Panc1 (cell line): Measurements from ENCODE around the gene CA10. TPM values are rescaled to one million over a fixed set of nuclear protein-coding genes. Genes with fewer than 3 reads are reported as not detected.

Experiments used
- ATAC-seq: fragments of 200-7000 bp; cut with Tn5 transposase; 2 replicates; pipeline ENCODE4 v1.9.1; 2020; ENCODE audit warnings: mild to moderate bottlenecking, moderate library complexity
- BruUV-seq: library from RNA; stranded (reverse); fragments of 400-500 nt; replicated peaks from 2 replicates; lab custom pipeline; 2021; lab: Mats Ljungman, UMichigan
- CTCF ChIA-PET: fragments of 300-600 bp; sonication (Branson Sonifier 250); formaldehyde crosslinking; loops from one replicate; lab custom pipeline; 2022; ENCODE audit warnings: antibody characterized with exemption; lab: Charles Lee
- POLR2A ChIA-PET: fragments of 300-600 bp; sonication (Branson Sonifier 250); formaldehyde crosslinking; loops from one replicate; lab custom pipeline; 2022; ENCODE audit warnings: antibody characterized with exemption; lab: Charles Lee
- DNase-seq: peaks from one replicate; pipeline ENCODE4 v3.0.0-alpha.2; 2010; ENCODE audit warnings: low read depth, low spot score
- H3K27ac ChIP-seq: 2 replicates; pipeline ENCODE4 v1.5.1; 2011; ENCODE audit warnings: mild to moderate bottlenecking, low read length, inconsistent platforms
- H3K27me3 ChIP-seq: fragments of 200-500 bp; sonication (Bioruptor generic); 2 replicates; pipeline ENCODE4 v1.6.0; 2014; ENCODE audit warnings: low read length, inconsistent platforms; ENCODE audit not compliant: control insufficient read depth, insufficient read depth
- H3K36me3 ChIP-seq: fragments of 200-500 bp; sonication (Bioruptor generic); 2 replicates; pipeline ENCODE4 v1.5.1; 2014; ENCODE audit warnings: inconsistent platforms, mild to moderate bottlenecking, low read length, moderate library complexity; ENCODE audit not compliant: control insufficient read depth, insufficient read depth
- H3K4me1 ChIP-seq: 2 replicates; pipeline ENCODE4 v1.5.1; 2011; ENCODE audit warnings: inconsistent platforms, mild to moderate bottlenecking, low read length, moderate library complexity; ENCODE audit not compliant: control insufficient read depth, insufficient read depth
- H3K4me3 ChIP-seq, 2 experiments: 2 replicates each; pipeline ENCODE4 v1.5.1; 2011 to 2012; ENCODE audit warnings: low read depth in 2 of 2, low read length in 2 of 2, mild to moderate bottlenecking in 2 of 2, inconsistent platforms in 1 of 2, moderate library complexity in 1 of 2
- H3K9me3 ChIP-seq: fragments of 200-500 bp; sonication (Bioruptor generic); 2 replicates; pipeline ENCODE4 v1.5.1; 2014; ENCODE audit warnings: low read depth, mild to moderate bottlenecking, inconsistent platforms, low read length, moderate library complexity; ENCODE audit not compliant: control insufficient read depth, insufficient read depth
- POLR2AphosphoS5 ChIP-seq: IDR thresholded peaks from 2 replicates; pipeline ENCODE4 v1.6.1; 2012; ENCODE audit warnings: mild to moderate bottlenecking, low read depth, low read length, moderate library complexity
- SIN3A ChIP-seq: IDR thresholded peaks from 2 replicates; pipeline ENCODE4 v1.6.1; 2012; ENCODE audit warnings: low read depth, mild to moderate bottlenecking, low read length, moderate library complexity, borderline replicate concordance; ENCODE audit not compliant: insufficient read depth
- TCF7L2 ChIP-seq: IDR thresholded peaks from 2 replicates; pipeline ENCODE4 v1.6.1; 2011; ENCODE audit warnings: mild to moderate bottlenecking, low read depth, low read length, inconsistent platforms
- in situ Hi-C: cut with HindIII; loops from 2 replicates; pipeline ENCODE4 v1.10.0; 2016; ENCODE audit warnings: low sequenced_read_pairs, low pct_unique_long_range_greater_than_20kb
- intact Hi-C: fragments of 100-400 bp; cut with micrococcal nuclease; formaldehyde crosslinking; loops from one replicate; pipeline ENCODE4 v1.10.0; 2022; ENCODE audit not compliant: unreplicated experiment
- total RNA-seq: library from RNA; stranded (reverse); gene quantifications from one replicate; pipeline ENCODE4 v1.2.1, GENCODE V29; 2021; ENCODE audit not compliant: unreplicated experiment
- TF ChIP-seq, protein P1 (sequence below): fragments of 450-650 bp; IDR thresholded peaks from 2 replicates; pipeline ENCODE4 v1.5.1; 2017; ENCODE audit warnings: mild to moderate bottlenecking
- TF ChIP-seq, protein P2 (sequence below), 2 experiments: IDR thresholded peaks; 2 replicates each; pipeline ENCODE4 v1.6.1; 2011 to 2012; ENCODE audit warnings: low read depth in 2 of 2, control low read depth in 1 of 2, low read length in 1 of 2, mild to moderate bottlenecking in 1 of 2, moderate library complexity in 1 of 2; ENCODE audit not compliant: insufficient read depth in 1 of 2

The CA10 gene
- total RNA-seq, 1 experiment from 2014 or later: not detected

- intact Hi-C loops: no loop called here
- Histone ChIP-seq H3K4me3 (no peak overlapping the region), H3K36me3 (no peaks in the 10 kb centered on the region), H3K27ac (no peak overlapping the region), H3K27me3 (no peaks in the 10 kb centered on the region; the same call in 1 of the 2 replicates), H3K9me3 (no peaks in the 10 kb centered on the region), H3K4me1 (no peaks in the 10 kb centered on the region)
- in situ Hi-C loops: no loop called here
- ATAC-seq (no peak), DNase-seq (no peak)
- POLR2A ChIA-PET: no interaction called here
- TF ChIP-seq, protein P1, sequence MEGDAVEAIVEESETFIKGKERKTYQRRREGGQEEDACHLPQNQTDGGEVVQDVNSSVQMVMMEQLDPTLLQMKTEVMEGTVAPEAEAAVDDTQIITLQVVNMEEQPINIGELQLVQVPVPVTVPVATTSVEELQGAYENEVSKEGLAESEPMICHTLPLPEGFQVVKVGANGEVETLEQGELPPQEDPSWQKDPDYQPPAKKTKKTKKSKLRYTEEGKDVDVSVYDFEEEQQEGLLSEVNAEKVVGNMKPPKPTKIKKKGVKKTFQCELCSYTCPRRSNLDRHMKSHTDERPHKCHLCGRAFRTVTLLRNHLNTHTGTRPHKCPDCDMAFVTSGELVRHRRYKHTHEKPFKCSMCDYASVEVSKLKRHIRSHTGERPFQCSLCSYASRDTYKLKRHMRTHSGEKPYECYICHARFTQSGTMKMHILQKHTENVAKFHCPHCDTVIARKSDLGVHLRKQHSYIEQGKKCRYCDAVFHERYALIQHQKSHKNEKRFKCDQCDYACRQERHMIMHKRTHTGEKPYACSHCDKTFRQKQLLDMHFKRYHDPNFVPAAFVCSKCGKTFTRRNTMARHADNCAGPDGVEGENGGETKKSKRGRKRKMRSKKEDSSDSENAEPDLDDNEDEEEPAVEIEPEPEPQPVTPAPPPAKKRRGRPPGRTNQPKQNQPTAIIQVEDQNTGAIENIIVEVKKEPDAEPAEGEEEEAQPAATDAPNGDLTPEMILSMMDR: no peak
- no peak for TF ChIP-seq TCF7L2
- TF ChIP-seq, protein P2, sequence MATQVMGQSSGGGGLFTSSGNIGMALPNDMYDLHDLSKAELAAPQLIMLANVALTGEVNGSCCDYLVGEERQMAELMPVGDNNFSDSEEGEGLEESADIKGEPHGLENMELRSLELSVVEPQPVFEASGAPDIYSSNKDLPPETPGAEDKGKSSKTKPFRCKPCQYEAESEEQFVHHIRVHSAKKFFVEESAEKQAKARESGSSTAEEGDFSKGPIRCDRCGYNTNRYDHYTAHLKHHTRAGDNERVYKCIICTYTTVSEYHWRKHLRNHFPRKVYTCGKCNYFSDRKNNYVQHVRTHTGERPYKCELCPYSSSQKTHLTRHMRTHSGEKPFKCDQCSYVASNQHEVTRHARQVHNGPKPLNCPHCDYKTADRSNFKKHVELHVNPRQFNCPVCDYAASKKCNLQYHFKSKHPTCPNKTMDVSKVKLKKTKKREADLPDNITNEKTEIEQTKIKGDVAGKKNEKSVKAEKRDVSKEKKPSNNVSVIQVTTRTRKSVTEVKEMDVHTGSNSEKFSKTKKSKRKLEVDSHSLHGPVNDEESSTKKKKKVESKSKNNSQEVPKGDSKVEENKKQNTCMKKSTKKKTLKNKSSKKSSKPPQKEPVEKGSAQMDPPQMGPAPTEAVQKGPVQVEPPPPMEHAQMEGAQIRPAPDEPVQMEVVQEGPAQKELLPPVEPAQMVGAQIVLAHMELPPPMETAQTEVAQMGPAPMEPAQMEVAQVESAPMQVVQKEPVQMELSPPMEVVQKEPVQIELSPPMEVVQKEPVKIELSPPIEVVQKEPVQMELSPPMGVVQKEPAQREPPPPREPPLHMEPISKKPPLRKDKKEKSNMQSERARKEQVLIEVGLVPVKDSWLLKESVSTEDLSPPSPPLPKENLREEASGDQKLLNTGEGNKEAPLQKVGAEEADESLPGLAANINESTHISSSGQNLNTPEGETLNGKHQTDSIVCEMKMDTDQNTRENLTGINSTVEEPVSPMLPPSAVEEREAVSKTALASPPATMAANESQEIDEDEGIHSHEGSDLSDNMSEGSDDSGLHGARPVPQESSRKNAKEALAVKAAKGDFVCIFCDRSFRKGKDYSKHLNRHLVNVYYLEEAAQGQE (IDR thresholded peaks at IDR 0.05; ENCODE audit: insufficient read depth in 1 of 2, low read depth in 2 of 2, low read length in 1 of 2): no peak
- TF ChIP-seq SIN3A: no peak
- TF ChIP-seq POLR2AphosphoS5: no peak
- CTCF ChIA-PET: no interaction called here
- no TSS peak for BruUV-seq
Measured at GRCh38 chr17:51802544-51802943, 356.0 kb downstream of the CA10 start.

DNA sequence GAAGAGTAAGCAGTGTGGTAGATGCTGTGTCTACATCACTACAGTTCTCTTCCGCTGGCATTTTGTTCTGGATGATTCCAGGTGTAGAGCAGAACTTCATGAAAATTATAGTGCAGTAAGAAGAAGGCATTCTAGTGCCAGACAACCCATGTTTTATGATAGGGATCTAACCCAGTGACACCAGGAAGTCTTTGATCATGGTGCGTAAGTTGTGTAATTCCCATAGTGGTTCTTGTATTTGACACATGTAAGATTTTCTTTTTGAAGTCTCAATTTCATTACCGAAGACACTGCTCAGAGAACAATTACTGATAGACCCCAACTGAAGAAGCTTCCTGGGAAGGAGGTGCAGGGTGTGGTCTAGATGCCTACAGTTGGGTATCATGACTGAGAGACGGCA lies 356.9 kb downstream of the CA10 start:
- TF ChIP-seq POLR2AphosphoS5: no peak
- TF ChIP-seq SIN3A: no peak
- TF ChIP-seq, protein P2 (IDR thresholded peaks at IDR 0.05; ENCODE audit: insufficient read depth in 1 of 2, low read depth in 2 of 2, low read length in 1 of 2): no peak
- no peak for TF ChIP-seq TCF7L2
- TF ChIP-seq, protein P1: no peak
- ChIA-PET CTCF (no interaction called here), POLR2A (no interaction called here)
- no peak for ATAC-seq
- intact Hi-C loops: no loop called here
- no peaks in the 10 kb centered on the region for H3K36me3 ChIP-seq
- in situ Hi-C loops: no loop called here
- no peak overlapping the region for H3K4me3 ChIP-seq
- DNase-seq: no peak
- no TSS peak for BruUV-seq
- no peaks in the 10 kb centered on the region for H3K4me1 ChIP-seq
- no peaks in the 10 kb centered on the region; the same call in 1 of the 2 replicates for H3K27me3 ChIP-seq
- no peaks in the 10 kb centered on the region for H3K9me3 ChIP-seq
- H3K27ac ChIP-seq: no peak overlapping the region
